Sigmoid colon (tissue), 3 donors: ENCODE results near the gene SH2D2A.

Experiments used
- CTCF ChIP-seq, 4 experiments: fragments of 450-650 bp in 3 of 4; fragments of 200-600 bp in 1 of 4; IDR thresholded peaks; one replicate each; pipeline ENCODE4 v1.5.1; 2016 to 2019; ENCODE audit warnings: antibody characterized with exemption in 4 of 4, mild to moderate bottlenecking in 3 of 4, moderate library complexity in 2 of 4
- POLR2A ChIP-seq, 2 donors: fragments of 450-650 bp; IDR thresholded peaks; one replicate each; pipeline ENCODE4 v1.6.1; 2016; ENCODE audit warnings: antibody characterized with exemption in 2 of 2, mild to moderate bottlenecking in 2 of 2, moderate library complexity in 2 of 2

DNA sequence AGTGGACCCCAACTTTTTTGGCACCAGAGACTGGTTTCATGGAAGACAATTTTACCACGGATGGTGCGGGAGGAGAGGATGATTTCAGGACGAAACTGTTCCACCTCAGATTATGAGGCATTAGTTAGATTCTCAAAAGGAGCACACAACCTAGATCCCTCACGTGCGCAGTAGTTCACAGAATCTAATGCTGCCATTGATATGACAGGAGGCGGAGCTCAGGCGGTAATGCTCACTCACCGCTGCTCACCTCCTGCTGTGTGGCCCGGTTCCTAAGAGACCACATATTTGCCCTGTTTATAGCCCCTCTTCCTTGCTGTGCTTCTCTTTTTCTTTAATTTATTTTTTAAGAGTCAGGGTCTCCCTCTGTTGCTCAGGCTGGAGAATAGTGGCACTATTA is 48.6 kb upstream of the SH2D2A start:
- no peak for TF ChIP-seq CTCF (IDR thresholded peaks at IDR 0.05)
- TF ChIP-seq POLR2A (IDR thresholded peaks at IDR 0.05) = no peak
